Right lobe of liver (tissue), 6 donors: ENCODE results near the gene AP3D1. TPM values are rescaled to one million over a fixed set of nuclear protein-coding genes. Genes with fewer than 3 reads are reported as not detected.
"Not testable (repeated sequence)": the region's sequence is repeated elsewhere in the genome, so short reads cannot be mapped to it uniquely, and the experiment has no call there.

ENCODE experiments used
- ATAC-seq, 4 donors: fragments of 200-7000 bp; cut with Tn5 transposase; one replicate each; pipeline ENCODE4 v1.9.1; 2020; ENCODE audit warnings: mild to moderate bottlenecking in 4 of 4, moderate library complexity in 4 of 4
- DNase-seq, 3 donors: peaks; one replicate each; pipeline ENCODE4 v3.0.0-alpha.2; 2020
- H3K27ac ChIP-seq, 3 donors: fragments of 200-600 bp; one replicate each; pipeline ENCODE4 v1.8.0; 2022
- H3K27me3 ChIP-seq, 2 donors: fragments of 200-600 bp; one replicate each; pipeline ENCODE4 v1.8.0; 2022
- H3K36me3 ChIP-seq, 4 donors: fragments of 200-600 bp; sonication (generic) in 1 of 4; one replicate each; pipeline versions ENCODE4 v1.5.1 to v1.8.0; 2017 to 2022; ENCODE audit warnings: control low read depth in 1 of 4
- H3K4me1 ChIP-seq, 4 donors: fragments of 200-600 bp; sonication (generic) in 1 of 4; one replicate each; pipeline versions ENCODE4 v1.5.1 to v1.8.0; 2017 to 2022; ENCODE audit warnings: control low read depth in 1 of 4
- H3K4me3 ChIP-seq, 3 donors: fragments of 200-600 bp; one replicate each; pipeline ENCODE4 v1.8.0; 2022
- H3K9me3 ChIP-seq, 4 donors: fragments of 200-600 bp; sonication (generic) in 1 of 4; one replicate each; pipeline versions ENCODE4 v1.5.1 to v1.8.0; 2017 to 2022; ENCODE audit warnings: control low read depth in 1 of 4
- POLR2A ChIP-seq: fragments of 450-650 bp; IDR thresholded peaks from one replicate; pipeline ENCODE4 v1.6.1; 2017; ENCODE audit warnings: antibody characterized with exemption, mild to moderate bottlenecking
- WGBS: methylation state at CpG from one replicate; pipeline ENCODE4 v1.1.6; 2018; ENCODE audit warnings: low coverage, low lambda C conversion rate; ENCODE audit not compliant: insufficient coverage; ENCODE audit errors: missing lambda C conversion rate; 5-methylcytosine and 5-hydroxymethylcytosine counted together
- intact Hi-C, 2 donors: fragments of 100-400 bp; cut with DNase I; formaldehyde crosslinking; loops; one replicate each; pipeline versions ENCODE4 v1.11.2 to v1.14.1; 2022
- total RNA-seq, 6 experiments: library from RNA; depleted of rRNA in 2 of 6; stranded (reverse); fragments of >200 nt in 2 of 6; fragmentation: NEBNext Ultra II Directional in 3 of 6; extraction: Animal tissue kit (Norgen Biotek cat#: 25700) in 3 of 6; gene quantifications; one replicate each; pipeline versions ENCODE4 v1.1.0 to v1.2.4, GENCODE V29; 2016 to 2023
- TF ChIP-seq, protein P1 (sequence below), 4 donors: fragments of 200-600 bp in 3 of 4; fragments of 450-650 bp in 1 of 4; IDR thresholded peaks; one replicate each; pipeline versions ENCODE4 v1.5.1 to v1.8.0; 2016 to 2022; ENCODE audit warnings: antibody characterized with exemption in 4 of 4, mild to moderate bottlenecking in 2 of 4
- donor health status: DM: no; HTN: yes; CAD: no.
- donor health status: DM: no; HTN: no; CAD: no.
- donor health status: DM: no; HTN: no; CAD: no.
- donor health status: DM: no; HTN: yes; CAD: no.
- donor health status: DM: no; HTN: yes; CAD: no.

The AP3D1 gene
- total RNA-seq, 6 experiments from 2014 or later, result 55.5 to 99.0 (median 65.5) TPM

GRCh38 chr19:2132191-2132590, 19.2 kb downstream of the AP3D1 start:
- Histone ChIP-seq H3K36me3 (peaks cover 0 to 51% (median 12%) of the 10 kb centered on the region in 4 donors), H3K27ac (no peak overlapping the region), H3K4me1 (peaks cover 0 to 27% (median 8%) of the 10 kb centered on the region in 4 donors), H3K4me3 (no peak overlapping the region), H3K27me3 (no peaks in the 10 kb centered on the region), H3K9me3 (no peaks in the 10 kb centered on the region)
- intact Hi-C loops, result no loop called here
- ATAC-seq, result no peak
- TF ChIP-seq, protein P1, sequence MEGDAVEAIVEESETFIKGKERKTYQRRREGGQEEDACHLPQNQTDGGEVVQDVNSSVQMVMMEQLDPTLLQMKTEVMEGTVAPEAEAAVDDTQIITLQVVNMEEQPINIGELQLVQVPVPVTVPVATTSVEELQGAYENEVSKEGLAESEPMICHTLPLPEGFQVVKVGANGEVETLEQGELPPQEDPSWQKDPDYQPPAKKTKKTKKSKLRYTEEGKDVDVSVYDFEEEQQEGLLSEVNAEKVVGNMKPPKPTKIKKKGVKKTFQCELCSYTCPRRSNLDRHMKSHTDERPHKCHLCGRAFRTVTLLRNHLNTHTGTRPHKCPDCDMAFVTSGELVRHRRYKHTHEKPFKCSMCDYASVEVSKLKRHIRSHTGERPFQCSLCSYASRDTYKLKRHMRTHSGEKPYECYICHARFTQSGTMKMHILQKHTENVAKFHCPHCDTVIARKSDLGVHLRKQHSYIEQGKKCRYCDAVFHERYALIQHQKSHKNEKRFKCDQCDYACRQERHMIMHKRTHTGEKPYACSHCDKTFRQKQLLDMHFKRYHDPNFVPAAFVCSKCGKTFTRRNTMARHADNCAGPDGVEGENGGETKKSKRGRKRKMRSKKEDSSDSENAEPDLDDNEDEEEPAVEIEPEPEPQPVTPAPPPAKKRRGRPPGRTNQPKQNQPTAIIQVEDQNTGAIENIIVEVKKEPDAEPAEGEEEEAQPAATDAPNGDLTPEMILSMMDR (IDR thresholded peaks at IDR 0.05), result no peak
- no peak for TF ChIP-seq POLR2A
- WGBS, result 87% methylated on average over 3 of the region's 14 CpGs
- no peak for DNase-seq

DNA sequence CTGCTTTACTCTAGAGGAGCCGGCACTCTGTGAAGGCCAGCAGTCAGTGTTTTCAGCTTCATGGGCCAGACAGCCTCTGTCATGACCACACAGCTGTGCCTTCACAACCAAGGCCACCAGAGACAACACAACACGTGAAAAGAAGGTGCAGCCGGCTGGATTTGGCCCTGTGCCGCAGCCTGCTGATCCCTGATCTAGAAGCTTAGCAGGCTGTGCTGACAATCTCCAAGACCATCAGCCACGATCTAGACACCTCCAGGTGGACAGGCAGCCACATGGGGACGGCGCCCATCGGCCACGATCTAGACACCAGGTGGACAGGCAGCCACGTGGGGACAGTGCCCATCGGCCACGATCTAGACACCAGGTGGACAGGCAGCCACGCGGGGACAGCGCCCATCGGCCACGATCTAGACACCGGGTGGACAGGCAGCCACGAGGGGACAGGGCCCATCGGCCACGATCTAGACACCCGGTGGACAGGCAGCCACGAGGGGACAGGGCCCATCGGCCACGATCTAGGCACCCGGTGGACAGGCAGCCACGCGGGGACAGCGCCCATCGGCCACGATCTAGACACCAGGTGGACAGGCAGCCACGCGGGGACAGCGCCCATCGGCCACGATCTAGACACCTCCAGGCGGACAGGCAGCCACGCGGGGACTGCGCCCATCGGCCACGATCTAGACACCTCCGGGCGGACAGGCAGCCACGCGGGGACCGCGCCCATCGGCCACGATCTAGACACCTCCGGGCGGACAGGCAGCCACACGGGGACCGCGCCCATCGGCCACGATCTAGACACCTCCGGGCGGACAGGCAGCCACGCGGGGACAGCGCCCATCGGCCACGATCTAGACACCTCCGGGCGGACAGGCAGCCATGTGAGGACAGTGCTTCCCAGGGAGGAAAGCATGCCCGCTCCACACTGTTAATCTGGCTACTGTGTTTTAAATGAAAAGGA, 20.1 kb downstream of the AP3D1 start:
- H3K9me3 ChIP-seq, H3K4me3 ChIP-seq, ATAC-seq, intact Hi-C loops, H3K27ac ChIP-seq, H3K27me3 ChIP-seq, DNase-seq: not testable (repeated sequence)
- H3K36me3 ChIP-seq, result peaks cover 0 to 47% (median 11%) of the 10 kb centered on the region in 4 donors
- WGBS, result 80% methylated on average over 1 of the region's 67 CpGs
- H3K4me1 ChIP-seq, result peaks cover 0 to 27% (median 8%) of the 10 kb centered on the region in 4 donors

DNA sequence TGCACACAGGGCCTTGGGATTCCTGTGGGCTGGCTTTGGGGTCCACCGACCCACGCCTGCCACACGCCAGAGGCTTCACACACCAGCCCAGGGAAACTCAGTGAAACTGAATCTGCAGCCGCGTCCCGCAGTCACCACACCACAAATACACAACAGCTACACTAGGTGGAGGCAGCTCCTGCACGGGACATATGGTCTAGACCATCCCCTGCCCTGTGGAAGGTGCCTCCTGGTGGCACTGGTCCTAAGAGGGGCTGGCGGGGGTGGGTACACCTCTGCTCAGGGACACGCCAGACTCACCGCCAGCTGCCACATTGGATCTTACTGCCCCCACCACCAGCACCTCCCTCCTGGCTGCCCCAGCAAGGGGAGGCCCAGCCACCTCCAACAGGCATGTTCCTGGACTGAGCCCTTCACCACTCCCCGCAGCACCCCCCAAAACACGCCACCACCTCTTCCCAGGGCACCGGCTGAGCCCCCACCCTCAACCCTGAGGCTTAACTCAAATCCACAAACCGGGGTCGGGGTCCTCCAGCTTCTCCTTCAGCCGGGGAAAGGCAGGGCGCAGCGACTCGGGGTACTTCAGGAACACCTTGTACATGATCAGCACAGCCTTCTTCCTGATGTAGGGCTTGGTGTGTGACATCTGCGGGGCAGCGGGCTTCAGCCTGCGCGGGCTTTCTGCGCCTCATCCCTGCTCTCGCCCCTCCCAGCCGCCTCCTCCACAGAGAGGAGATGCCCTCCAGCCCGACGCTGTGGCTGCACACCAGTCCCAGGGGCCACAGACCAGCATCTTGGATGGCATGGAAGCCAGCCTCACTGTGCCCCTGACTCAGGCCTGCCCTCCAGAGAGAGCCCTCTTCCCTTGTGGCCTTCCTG, 21.2 kb downstream of the AP3D1 start:
- Histone ChIP-seq H3K27me3 (no peaks in the 10 kb centered on the region), H3K27ac (no peak overlapping the region), H3K9me3 (no peaks in the 10 kb centered on the region), H3K4me1 (peaks cover 0 to 21% (median 6%) of the 10 kb centered on the region in 4 donors), H3K36me3 (peaks cover 0 to 55% (median 15%) of the 10 kb centered on the region in 4 donors), H3K4me3 (no peak overlapping the region)
- TF ChIP-seq, protein P1 (IDR thresholded peaks at IDR 0.05), result no peak
- no peak for TF ChIP-seq POLR2A
- intact Hi-C loops, result no loop called here
- ATAC-seq (no peak), DNase-seq (no peak)
- no CpG with 5 or more reads among the region's 28 CpGs for WGBS

- H3K36me3 ChIP-seq, result peaks cover 0 to 59% (median 15%) of the 10 kb centered on the region in 4 donors
- no peaks in the 10 kb centered on the region for H3K27me3 ChIP-seq
- intact Hi-C loops, result no loop called here
- WGBS, result 93% methylated on average over 3 of the region's 11 CpGs
- H3K27ac ChIP-seq, result no peak overlapping the region
- TF ChIP-seq POLR2A, result no peak
- TF ChIP-seq, protein P1 (IDR thresholded peaks at IDR 0.05), result no peak
- peaks cover 0 to 18% (median 4%) of the 10 kb centered on the region in 4 donors for H3K4me1 ChIP-seq
- ATAC-seq (no peak), DNase-seq (no peak)
- no peak overlapping the region for H3K4me3 ChIP-seq
- H3K9me3 ChIP-seq, result no peaks in the 10 kb centered on the region
These were observed 21.9 kb downstream of the AP3D1 start for GRCh38 chr19:2129486-2129885.
